Caco-2 (cell line): ENCODE data around the gene SPAG17. TPM values are rescaled to one million over a fixed set of nuclear protein-coding genes. Genes with fewer than 3 reads are reported as not detected.

Source experiments
- BruUV-seq: library from RNA; stranded (reverse); fragments of 400-500 nt; replicated peaks from 2 replicates; lab custom pipeline; 2021; lab: Mats Ljungman, UMichigan
- CTCF ChIA-PET: fragments of 300-600 bp; sonication (Branson Sonifier 250); formaldehyde crosslinking; loops from one replicate; lab custom pipeline; 2022; ENCODE audit warnings: antibody characterized with exemption; lab: Charles Lee
- POLR2A ChIA-PET: fragments of 300-600 bp; sonication (Branson Sonifier 250); formaldehyde crosslinking; loops from one replicate; lab custom pipeline; 2022; ENCODE audit warnings: antibody characterized with exemption; lab: Charles Lee
- DNase-seq, 2 experiments: peaks; one replicate each; pipeline versions ENCODE4 v3.0.0 to v3.0.0-alpha.2; 2020 to 2022
- H3K27me3 ChIP-seq: replicated peaks from 2 replicates; pipeline ENCODE4 v1.6.0; 2011; ENCODE audit warnings: low read length; ENCODE audit not compliant: control insufficient read depth, insufficient read depth
- H3K36me3 ChIP-seq: 2 replicates; pipeline ENCODE4 v1.5.1; 2011; ENCODE audit warnings: low read length; ENCODE audit not compliant: control insufficient read depth, insufficient read depth
- H3K4me1 ChIP-seq: fragments of 250-450 bp; sonication (Bioruptor Pico); 2 replicates; pipeline ENCODE4 v1.5.1; 2020; ENCODE audit warnings: mild to moderate bottlenecking
- H3K4me3 ChIP-seq: 2 replicates; pipeline ENCODE4 v1.5.1; 2011; ENCODE audit warnings: low read depth, mild to moderate bottlenecking, control low read depth, low read length
- H3K9me3 ChIP-seq: fragments of 250-450 bp; sonication (Bioruptor Pico); 2 replicates; pipeline ENCODE4 v1.5.1; 2020; ENCODE audit warnings: mild to moderate bottlenecking, moderate library complexity
- H3K27ac Mint-ChIP-seq: one replicate; pipeline ENCODE4 v1.8.0; 2022; ENCODE audit warnings: mixed read lengths; ENCODE audit not compliant: unreplicated experiment
- H3K27me3 Mint-ChIP-seq: one replicate; pipeline ENCODE4 v1.8.0; 2022; ENCODE audit warnings: mixed read lengths; ENCODE audit not compliant: insufficient read depth, unreplicated experiment
- H3K36me3 Mint-ChIP-seq: one replicate; pipeline ENCODE4 v1.8.0; 2022; ENCODE audit warnings: mild to moderate bottlenecking, mixed read lengths; ENCODE audit not compliant: insufficient read depth, unreplicated experiment
- H3K4me1 Mint-ChIP-seq: one replicate; pipeline ENCODE4 v1.8.0; 2022; ENCODE audit warnings: low read depth, mixed read lengths; ENCODE audit not compliant: unreplicated experiment
- H3K4me3 Mint-ChIP-seq: one replicate; pipeline ENCODE4 v1.8.0; 2022; ENCODE audit warnings: mild to moderate bottlenecking, moderate library complexity, mixed read lengths; ENCODE audit not compliant: unreplicated experiment
- H3K9me3 Mint-ChIP-seq: one replicate; pipeline ENCODE4 v1.8.0; 2022; ENCODE audit warnings: mixed read lengths; ENCODE audit not compliant: unreplicated experiment
- CTCF ChIP-seq, 2 experiments: fragments of 200-600 bp in 1 of 2; IDR thresholded peaks; 1 replicate in 1 of 2; 2 replicates in 1 of 2; pipeline versions ENCODE4 v1.5.1 to v1.8.0; 2011 to 2022; ENCODE audit warnings: antibody characterized with exemption in 1 of 2, control low read depth in 1 of 2, inconsistent platforms in 1 of 2, low read depth in 1 of 2, low read length in 1 of 2, mild to moderate bottlenecking in 1 of 2, moderate library complexity in 1 of 2; ENCODE audit not compliant: insufficient read depth in 1 of 2, severe bottlenecking in 1 of 2, unreplicated experiment in 1 of 2
- intact Hi-C: fragments of 100-400 bp; cut with micrococcal nuclease; formaldehyde crosslinking; loops from one replicate; pipeline ENCODE4 v1.10.0; 2022; ENCODE audit not compliant: unreplicated experiment
- total RNA-seq: library from RNA; stranded (reverse); gene quantifications from 2 replicates; pipeline ENCODE4 v1.2.3, GENCODE V29; 2022

Gene SPAG17
- total RNA-seq, 1 experiment from 2014 or later: not detected

DNA sequence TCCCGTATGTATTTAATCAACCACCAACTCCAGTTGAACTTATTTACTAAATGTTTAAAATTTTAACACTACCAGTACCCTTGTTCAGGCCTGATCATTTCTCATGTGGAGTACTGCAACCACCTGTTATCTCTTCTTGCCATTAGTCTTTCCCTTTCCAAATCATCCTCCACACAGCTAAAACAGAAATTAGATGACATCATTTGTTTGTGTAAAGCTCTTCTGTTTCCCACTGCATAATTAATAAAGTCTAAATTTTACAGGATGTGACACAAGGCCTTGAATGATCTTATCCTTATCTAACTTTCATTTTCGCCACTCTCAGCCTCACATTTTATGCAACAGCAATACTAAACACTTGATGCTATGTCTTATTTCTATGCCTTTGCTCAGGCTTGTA lies 280.0 kb downstream of the SPAG17 start:
- Mint-ChIP-seq H3K27me3 (no peaks in the 10 kb centered on the region), H3K4me1 (no peaks in the 10 kb centered on the region), H3K36me3 (peaks cover 27% of the 10 kb centered on the region), H3K9me3 (no peaks in the 10 kb centered on the region), H3K4me3 (no peak overlapping the region), H3K27ac (no peak overlapping the region)
- CTCF ChIA-PET: no interaction called here
- no TSS peak for BruUV-seq
- Histone ChIP-seq H3K36me3 (no peaks in the 10 kb centered on the region; the same call in 1 of the 2 replicates), H3K4me1 (no peaks in the 10 kb centered on the region), H3K9me3 (no peaks in the 10 kb centered on the region), H3K27me3 (no peaks in the 10 kb centered on the region), H3K4me3 (no peak overlapping the region)
- POLR2A ChIA-PET: no interaction called here
- TF ChIP-seq CTCF (IDR thresholded peaks at IDR 0.05; ENCODE audit: insufficient read depth in 1 of 2, low read depth in 1 of 2, low read length in 1 of 2, severe bottlenecking in 1 of 2, unreplicated experiment in 1 of 2): no peak
- no peak for DNase-seq
- intact Hi-C loops: no loop called here

GRCh38 chr1:117904485-117904884 lies 280.5 kb downstream of the SPAG17 start:
- Mint-ChIP-seq H3K36me3 (peaks cover 27% of the 10 kb centered on the region), H3K4me1 (no peaks in the 10 kb centered on the region), H3K27me3 (no peaks in the 10 kb centered on the region), H3K27ac (no peak overlapping the region), H3K4me3 (no peak overlapping the region), H3K9me3 (no peaks in the 10 kb centered on the region)
- Histone ChIP-seq H3K4me3 (no peak overlapping the region), H3K9me3 (no peaks in the 10 kb centered on the region), H3K36me3 (no peaks in the 10 kb centered on the region; the same call in 1 of the 2 replicates), H3K27me3 (no peaks in the 10 kb centered on the region), H3K4me1 (no peaks in the 10 kb centered on the region)
- no peak for TF ChIP-seq CTCF (IDR thresholded peaks at IDR 0.05; ENCODE audit: insufficient read depth in 1 of 2, low read depth in 1 of 2, low read length in 1 of 2, severe bottlenecking in 1 of 2, unreplicated experiment in 1 of 2)
- ChIA-PET POLR2A (no interaction called here), CTCF (no interaction called here)
- no peak for DNase-seq
- BruUV-seq: no TSS peak
- intact Hi-C loops: no loop called here
